ENCODE results near the gene MR1. TPM values are rescaled to one million over a fixed set of nuclear protein-coding genes. Genes with fewer than 3 reads are reported as not detected.

Gene MR1
- total and polyA plus RNA-seq, 9 of the 15 experiments (the other 6 are each of a cell fraction or from before 2014, with no cell fraction given) = 9.7 to 21.7 (median 15.6) TPM

DNA sequence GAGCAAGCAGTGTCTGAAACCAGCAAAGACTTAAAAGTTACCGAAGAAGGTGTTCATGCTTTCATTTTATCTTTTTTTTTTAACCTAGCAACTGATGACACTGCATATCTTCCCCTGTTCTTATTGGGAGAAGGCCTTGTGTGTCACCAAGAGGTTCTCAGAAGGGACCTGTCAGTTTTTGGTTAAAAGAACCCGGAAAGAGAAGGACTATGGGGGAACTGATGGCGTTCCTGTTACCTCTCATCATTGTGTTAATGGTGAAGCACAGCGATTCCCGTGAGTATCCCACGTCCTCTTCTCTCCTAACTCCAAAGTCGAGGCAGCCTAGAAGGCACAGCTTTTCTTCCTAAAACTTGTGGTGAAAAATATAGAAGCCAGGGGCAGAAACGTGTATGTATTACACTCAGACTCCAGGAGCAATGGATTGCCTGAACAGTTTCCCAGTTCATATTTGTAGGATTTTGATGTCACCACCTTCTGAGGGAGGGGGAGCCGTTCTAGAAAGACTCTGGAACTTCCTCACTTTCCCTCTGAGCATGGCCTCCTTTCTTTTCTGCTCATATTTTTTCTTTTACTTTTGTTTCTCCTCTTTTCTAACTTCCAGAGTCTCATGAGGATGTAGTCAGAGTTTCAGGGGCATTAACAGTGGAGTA lies at the start of gene MR1 (continued):
- TF ChIP-seq ZNF511 (CRISPR knock-in tag; IDR thresholded peaks at IDR 0.05) (no peak), POLR2G (IDR thresholded peaks at IDR 0.05; ENCODE audit: low read depth, low read length) (no peak; the same call in 1 of the 2 replicates), KDM5B (IDR thresholded peaks at IDR 0.05; ENCODE audit: insufficient replicate concordance, low read depth, low read length) (peak; percentile 65), CC2D1A (IDR thresholded peaks at IDR 0.05) (no peak), ZFX (CRISPR knock-in tag; IDR thresholded peaks at IDR 0.05) (no peak), HOXB6 (CRISPR knock-in tag; IDR thresholded peaks at IDR 0.05; ENCODE audit: borderline replicate concordance) (no peak), CTBP1 (IDR thresholded peaks at IDR 0.05; ENCODE audit: borderline replicate concordance) (no peak), TAF1 (IDR thresholded peaks at IDR 0.05; ENCODE audit: control insufficient read depth, extremely low read depth, insufficient read depth, low read length, severe bottlenecking) (no peak), ZNF778 (CRISPR knock-in tag; IDR thresholded peaks at IDR 0.05) (no peak), ZNF197 (CRISPR knock-in tag; IDR thresholded peaks at IDR 0.05; ENCODE audit: low read depth) (no peak), SUPT5H (IDR thresholded peaks at IDR 0.05) (peak; percentile 71), ZNF76 (CRISPR knock-in tag; IDR thresholded peaks at IDR 0.05; ENCODE audit: borderline replicate concordance) (no peak), ZNF133 (CRISPR knock-in tag; IDR thresholded peaks at IDR 0.05) (no peak), ZNF311 (CRISPR knock-in tag; IDR thresholded peaks at IDR 0.05) (no peak), ZFP30 (CRISPR knock-in tag; IDR thresholded peaks at IDR 0.05; ENCODE audit: borderline replicate concordance) (no peak), DIDO1 (tag; IDR thresholded peaks at IDR 0.05; ENCODE audit: low read depth) (no peak)
- TF ChIP-seq, protein P1, sequence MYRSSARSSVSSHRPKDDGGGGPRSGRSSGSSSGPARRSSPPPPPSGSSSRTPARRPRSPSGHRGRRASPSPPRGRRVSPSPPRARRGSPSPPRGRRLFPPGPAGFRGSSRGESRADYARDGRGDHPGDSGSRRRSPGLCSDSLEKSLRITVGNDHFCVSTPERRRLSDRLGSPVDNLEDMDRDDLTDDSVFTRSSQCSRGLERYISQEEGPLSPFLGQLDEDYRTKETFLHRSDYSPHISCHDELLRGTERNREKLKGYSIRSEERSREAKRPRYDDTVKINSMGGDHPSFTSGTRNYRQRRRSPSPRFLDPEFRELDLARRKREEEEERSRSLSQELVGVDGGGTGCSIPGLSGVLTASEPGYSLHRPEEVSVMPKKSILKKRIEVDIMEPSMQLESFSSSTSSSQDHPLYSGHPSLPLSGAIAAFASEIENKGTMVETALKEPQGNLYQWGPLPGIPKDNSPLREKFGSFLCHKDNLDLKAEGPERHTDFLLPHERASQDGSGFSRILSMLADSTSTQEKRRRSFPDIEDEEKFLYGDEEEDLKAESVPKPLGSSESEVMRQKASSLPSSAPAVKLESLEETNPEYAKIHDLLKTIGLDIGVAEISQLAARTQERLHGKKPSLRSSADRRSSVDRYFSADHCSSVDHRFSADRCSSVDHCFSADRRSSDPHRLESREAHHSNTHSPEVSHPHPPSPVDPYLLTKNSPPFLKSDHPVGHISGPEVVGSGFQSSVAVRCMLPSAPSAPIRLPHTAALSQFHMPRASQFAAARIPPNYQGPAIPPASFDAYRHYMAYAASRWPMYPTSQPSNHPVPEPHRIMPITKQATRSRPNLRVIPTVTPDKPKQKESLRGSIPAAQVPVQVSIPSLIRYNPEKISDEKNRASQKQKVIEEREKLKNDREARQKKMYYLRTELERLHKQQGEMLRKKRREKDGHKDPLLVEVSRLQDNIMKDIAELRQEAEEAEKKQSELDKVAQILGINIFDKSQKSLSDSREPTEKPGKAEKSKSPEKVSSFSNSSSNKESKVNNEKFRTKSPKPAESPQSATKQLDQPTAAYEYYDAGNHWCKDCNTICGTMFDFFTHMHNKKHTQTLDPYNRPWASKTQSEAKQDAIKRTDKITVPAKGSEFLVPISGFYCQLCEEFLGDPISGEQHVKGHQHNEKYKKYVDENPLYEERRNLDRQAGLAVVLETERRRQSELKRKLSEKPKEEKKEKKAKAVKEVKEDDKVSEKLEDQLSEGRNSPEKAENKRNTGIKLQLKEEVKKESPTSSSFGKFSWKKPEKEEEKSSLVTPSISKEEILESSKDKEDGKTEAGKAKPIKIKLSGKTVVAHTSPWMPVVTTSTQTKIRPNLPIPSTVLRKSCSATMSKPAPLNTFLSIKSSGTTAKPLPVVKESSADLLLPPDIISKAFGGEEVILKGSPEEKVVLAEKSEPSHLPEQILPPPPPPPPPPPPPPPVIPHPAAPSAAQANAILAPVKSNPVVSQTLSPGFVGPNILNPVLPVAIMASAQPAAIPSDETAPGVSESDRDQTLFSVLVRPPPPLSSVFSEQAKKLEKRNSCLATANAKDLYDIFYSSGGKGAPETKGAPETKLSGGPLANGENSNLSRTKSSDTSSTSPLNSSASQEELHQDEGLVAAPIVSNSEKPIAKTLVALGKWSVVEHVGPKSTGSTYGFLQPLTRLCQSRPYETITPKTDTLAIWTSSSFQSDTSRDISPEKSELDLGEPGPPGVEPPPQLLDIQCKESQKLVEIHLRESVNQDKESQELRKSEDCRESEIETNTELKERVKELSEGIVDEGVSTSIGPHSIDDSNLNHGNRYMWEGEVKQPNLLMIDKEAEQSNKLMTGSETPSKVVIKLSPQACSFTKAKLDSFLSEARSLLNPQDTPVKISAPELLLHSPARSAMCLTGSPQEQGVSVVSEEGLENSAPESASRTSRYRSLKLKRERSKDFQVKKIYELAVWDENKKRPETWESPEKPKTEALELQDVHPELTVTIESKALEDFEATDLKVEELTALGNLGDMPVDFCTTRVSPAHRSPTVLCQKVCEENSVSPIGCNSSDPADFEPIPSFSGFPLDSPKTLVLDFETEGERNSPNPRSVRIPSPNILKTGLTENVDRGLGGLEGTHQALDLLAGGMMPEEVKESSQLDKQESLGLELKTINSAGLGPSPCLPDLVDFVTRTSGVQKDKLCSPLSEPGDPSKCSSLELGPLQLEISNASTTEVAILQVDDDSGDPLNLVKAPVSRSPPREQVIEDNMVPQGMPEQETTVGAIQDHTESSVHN (IDR thresholded peaks at IDR 0.05; ENCODE audit: borderline replicate concordance in 1 of 2, low read depth in 1 of 2) = no peak
